Ectodermal cell (in vitro differentiated cells): ENCODE results near the gene MED17.

Source experiments
- H3K27ac ChIP-seq: 2 replicates; pipeline ENCODE4 v1.7.0; 2013; ENCODE audit warnings: mild to moderate bottlenecking, low read depth, low read length; ENCODE audit not compliant: insufficient read depth, poor library complexity, severe bottlenecking
- H3K27me3 ChIP-seq: 2 replicates; pipeline ENCODE4 v1.7.0; 2013; ENCODE audit warnings: mild to moderate bottlenecking, low read length; ENCODE audit not compliant: insufficient read depth, control insufficient read depth, poor library complexity, severe bottlenecking
- H3K36me3 ChIP-seq: one replicate; pipeline ENCODE4 v1.7.0; 2013; ENCODE audit warnings: low read length; ENCODE audit not compliant: control insufficient read depth, insufficient read depth
- H3K4me1 ChIP-seq: one replicate; pipeline ENCODE4 v1.7.0; 2013; ENCODE audit warnings: low read length; ENCODE audit not compliant: control insufficient read depth, insufficient read depth
- H3K4me3 ChIP-seq: 2 replicates; pipeline ENCODE4 v1.7.0; 2013; ENCODE audit warnings: low read depth, low read length, control low read depth; ENCODE audit not compliant: insufficient read depth
- H3K9me3 ChIP-seq: 2 replicates; pipeline ENCODE4 v1.7.0; 2013; ENCODE audit warnings: mild to moderate bottlenecking, low read length, moderate library complexity; ENCODE audit not compliant: control insufficient read depth
- WGBS, 2 experiments: methylation state at CpG; one replicate each; pipeline ENCODE4 v1.1.7; 2013; ENCODE audit warnings: missing lambda C conversion rate in 2 of 2; 5-methylcytosine and 5-hydroxymethylcytosine counted together

Gene MED17

DNA sequence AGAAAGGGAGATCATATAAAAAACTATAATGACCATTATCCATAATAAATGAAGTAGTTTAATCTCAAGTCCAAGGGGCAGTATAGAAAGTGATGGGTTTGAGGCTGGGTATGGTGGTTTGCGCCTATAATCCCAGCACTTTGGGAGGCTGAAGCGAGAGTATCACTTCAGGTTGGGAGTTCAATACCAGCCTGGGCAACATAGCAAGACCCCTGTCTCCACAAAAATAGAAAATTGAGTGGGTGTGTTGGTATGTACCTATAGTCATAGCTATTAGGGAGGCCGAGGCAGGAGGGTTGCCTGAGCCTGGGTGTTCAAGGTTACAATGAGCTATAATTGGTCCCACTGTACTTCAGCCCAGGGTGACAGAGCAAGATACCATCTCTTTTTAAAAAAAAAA is 23.9 kb downstream of the MED17 start:
- 93 to 94% methylated on average over 3 of the region's 3 CpGs for whole genome bisulfite sequencing, 2 experiments
- Histone ChIP-seq H3K4me1 (no peaks in the 10 kb centered on the region), H3K27ac (no peak overlapping the region), H3K4me3 (no peak overlapping the region), H3K36me3 (peaks cover 66% of the 10 kb centered on the region), H3K27me3 (no peaks in the 10 kb centered on the region), H3K9me3 (no peaks in the 10 kb centered on the region)

GRCh38 chr11:93813974-93814373 is 29.9 kb downstream of the MED17 start:
- Histone ChIP-seq H3K4me3 (no peak overlapping the region), H3K27me3 (no peaks in the 10 kb centered on the region), H3K27ac (no peak overlapping the region), H3K9me3 (no peaks in the 10 kb centered on the region), H3K36me3 (peaks cover 43% of the 10 kb centered on the region), H3K4me1 (peaks cover 13% of the 10 kb centered on the region)
- 95 to 97% methylated on average over 5 of the region's 5 CpGs for WGBS, 2 experiments

- H3K4me1 ChIP-seq = peaks cover 19% of the 10 kb centered on the region
- no peak overlapping the region for H3K4me3 ChIP-seq
- no peaks in the 10 kb centered on the region for H3K27me3 ChIP-seq
- H3K9me3 ChIP-seq = no peaks in the 10 kb centered on the region
- H3K27ac ChIP-seq = no peak overlapping the region
- H3K36me3 ChIP-seq = peaks cover 35% of the 10 kb centered on the region
- 92 to 94% methylated on average over 6 of the region's 6 CpGs for WGBS, 2 experiments
Measured at GRCh38 chr11:93814966-93815633, 31.0 kb downstream of the MED17 start.

DNA sequence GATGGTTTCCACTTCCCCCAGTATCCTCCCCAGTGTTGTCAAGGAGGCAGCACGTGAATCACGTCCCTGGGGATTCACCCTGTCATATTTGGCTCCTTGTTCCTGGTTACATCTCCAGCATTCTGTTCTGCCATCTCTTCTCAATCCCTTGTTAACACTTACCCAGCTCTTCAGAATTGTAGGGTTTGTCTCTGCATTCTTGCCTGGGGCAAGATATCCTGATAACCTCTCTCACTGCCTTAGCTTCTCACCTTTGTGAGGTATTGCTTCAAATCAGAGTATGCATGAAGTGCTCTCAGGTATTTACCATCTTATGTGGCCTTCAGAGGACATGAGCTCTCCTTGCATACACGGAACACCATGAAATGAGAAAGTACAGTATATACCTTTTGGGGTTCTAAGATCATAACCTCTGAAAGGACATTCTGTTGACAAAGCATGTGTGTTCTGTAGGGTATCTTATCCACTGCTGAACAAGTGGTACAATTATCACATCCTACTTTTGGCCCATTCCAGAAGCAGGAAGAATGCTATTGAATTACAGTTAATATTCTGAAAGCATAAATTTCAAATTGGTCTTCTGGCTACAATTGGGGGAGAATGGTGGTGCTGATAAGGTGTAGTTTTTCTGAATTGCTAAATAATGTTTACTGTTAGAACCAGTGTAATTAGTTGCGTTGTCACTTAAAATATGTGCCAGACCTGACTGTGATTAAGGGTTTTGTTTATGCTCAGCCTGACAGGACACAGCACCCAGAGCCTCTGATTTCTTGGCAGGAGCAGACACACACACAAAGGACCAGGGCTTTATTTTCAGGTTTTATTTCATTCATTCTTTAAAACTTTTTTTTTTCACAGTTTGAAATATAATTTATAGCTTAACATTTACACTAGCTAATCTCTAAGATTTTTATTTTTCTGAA is 33.6 kb downstream of the MED17 start:
- peaks cover 25% of the 10 kb centered on the region for H3K4me1 ChIP-seq
- WGBS, 2 experiments = 88 to 91% methylated on average over 4 of the region's 4 CpGs
- no peaks in the 10 kb centered on the region for H3K9me3 ChIP-seq
- peaks cover 13% of the 10 kb centered on the region for H3K36me3 ChIP-seq
- no peaks in the 10 kb centered on the region for H3K27me3 ChIP-seq
- no peak overlapping the region for H3K27ac ChIP-seq
- H3K4me3 ChIP-seq = no peak overlapping the region

GRCh38 chr11:93819966-93820695 is 36.0 kb downstream of the MED17 start:
- peaks cover 25% of the 10 kb centered on the region for H3K4me1 ChIP-seq
- H3K27me3 ChIP-seq = no peaks in the 10 kb centered on the region
- H3K4me3 ChIP-seq = no peak overlapping the region
- peaks cover 3% of the 10 kb centered on the region for H3K36me3 ChIP-seq
- WGBS, 2 experiments = 68 to 71% methylated on average over 8 of the region's 8 CpGs
- no peak overlapping the region for H3K27ac ChIP-seq
- no peaks in the 10 kb centered on the region for H3K9me3 ChIP-seq

DNA sequence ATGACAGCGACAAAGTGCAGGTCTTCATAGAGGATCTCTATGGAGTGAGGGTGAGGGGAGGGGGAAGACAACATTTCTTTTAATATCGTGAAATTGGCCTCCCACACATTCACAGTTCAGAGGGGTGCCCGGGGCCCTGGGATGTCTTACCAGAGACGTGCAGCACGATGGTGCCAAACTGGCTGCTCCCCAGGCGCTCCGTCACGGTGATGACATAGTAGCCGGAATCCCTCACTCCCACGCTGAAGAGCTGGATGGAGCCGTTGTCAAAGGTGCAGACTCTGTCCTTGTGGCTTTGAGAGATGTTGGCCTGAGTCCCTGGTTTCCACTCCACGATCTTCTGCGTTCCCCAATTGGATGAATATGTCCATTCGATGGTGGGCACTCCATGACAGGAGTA is 36.8 kb downstream of the MED17 start:
- Histone ChIP-seq H3K36me3 (peaks cover under 1% of the 10 kb centered on the region), H3K4me3 (no peak overlapping the region), H3K27me3 (no peaks in the 10 kb centered on the region), H3K9me3 (no peaks in the 10 kb centered on the region), H3K27ac (no peak overlapping the region), H3K4me1 (peaks cover 25% of the 10 kb centered on the region)
- 92 to 96% methylated on average over 14 of the region's 14 CpGs for WGBS, 2 experiments

DNA sequence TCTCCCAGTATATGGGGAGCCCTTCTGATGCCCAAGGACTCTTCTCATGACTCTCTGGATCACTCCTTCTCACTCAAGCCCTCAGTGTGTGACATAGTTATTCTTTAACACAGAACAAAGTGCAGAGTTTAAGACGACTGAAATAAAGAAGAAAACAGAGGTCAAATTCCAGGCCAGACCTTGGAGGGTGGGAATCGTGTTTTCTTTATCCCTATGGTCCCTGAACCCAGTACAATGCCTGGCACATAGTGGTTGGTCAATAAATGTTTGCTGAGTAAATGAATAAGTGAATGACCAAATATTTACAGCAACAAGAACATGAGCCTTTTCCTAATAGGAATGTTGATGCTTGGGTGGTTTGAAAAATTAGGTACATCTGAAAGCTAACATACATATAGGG is 37.5 kb downstream of the MED17 start:
- Histone ChIP-seq H3K4me3 (no peak overlapping the region), H3K36me3 (no peaks in the 10 kb centered on the region), H3K9me3 (no peaks in the 10 kb centered on the region), H3K27ac (no peak overlapping the region), H3K4me1 (peaks cover 25% of the 10 kb centered on the region), H3K27me3 (no peaks in the 10 kb centered on the region)
- 82 to 86% methylated on average over 2 of the region's 2 CpGs for WGBS, 2 experiments

DNA sequence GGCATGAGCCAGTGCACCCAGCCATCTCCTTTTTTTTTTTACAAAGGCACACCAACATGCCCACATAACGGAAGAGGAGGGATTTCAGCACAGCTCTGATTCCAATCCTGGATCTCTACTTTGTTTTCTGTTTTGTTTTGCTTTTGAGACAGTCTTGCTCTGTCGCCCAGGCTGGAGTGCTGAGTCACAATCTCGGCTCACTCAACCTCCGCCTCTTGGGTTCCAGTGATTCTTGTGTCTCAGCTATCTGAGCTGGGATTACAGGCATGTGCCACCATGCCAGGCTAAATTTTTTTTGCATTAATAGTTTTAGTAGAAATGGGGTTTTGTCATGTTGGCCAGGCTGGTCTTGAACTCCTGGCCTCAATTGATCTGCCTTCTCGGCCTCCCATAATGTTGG is 38.3 kb downstream of the MED17 start:
- no peaks in the 10 kb centered on the region for H3K27me3 ChIP-seq
- no peaks in the 10 kb centered on the region for H3K9me3 ChIP-seq
- WGBS, 2 experiments = 88 to 93% methylated on average over 5 of the region's 5 CpGs
- H3K4me1 ChIP-seq = peaks cover 25% of the 10 kb centered on the region
- no peak overlapping the region for H3K4me3 ChIP-seq
- no peak overlapping the region for H3K27ac ChIP-seq
- H3K36me3 ChIP-seq = no peaks in the 10 kb centered on the region

GRCh38 chr11:93823210-93823609 is 39.1 kb downstream of the MED17 start:
- Histone ChIP-seq H3K27ac (no peak overlapping the region), H3K4me3 (no peak overlapping the region), H3K4me1 (peaks cover 19% of the 10 kb centered on the region), H3K36me3 (no peaks in the 10 kb centered on the region), H3K9me3 (no peaks in the 10 kb centered on the region), H3K27me3 (no peaks in the 10 kb centered on the region)
- 95 to 96% methylated on average over 3 to 4 of the region's 4 CpGs for WGBS, 2 experiments

DNA sequence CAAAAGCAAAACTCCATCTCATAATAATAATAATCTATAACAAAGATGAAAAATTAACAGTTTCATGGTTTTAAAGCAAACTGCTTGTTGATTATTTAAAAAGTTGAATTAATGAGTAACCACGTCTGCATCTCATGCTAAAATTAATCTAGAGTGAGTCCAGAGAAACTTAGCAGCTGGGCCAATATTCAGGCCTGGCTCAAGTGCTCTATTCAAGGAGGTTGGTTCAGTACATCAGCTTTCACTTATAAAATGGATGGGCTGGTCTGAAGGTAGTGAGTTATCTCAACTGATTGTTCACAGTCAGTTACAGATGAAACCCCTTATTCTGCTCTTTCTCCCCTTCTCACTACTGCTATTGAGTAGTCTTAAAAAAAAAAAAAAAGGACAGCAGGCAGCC is 43.3 kb downstream of the MED17 start:
- Histone ChIP-seq H3K4me3 (no peak overlapping the region), H3K4me1 (no peaks in the 10 kb centered on the region), H3K27me3 (no peaks in the 10 kb centered on the region), H3K27ac (no peak overlapping the region), H3K9me3 (no peaks in the 10 kb centered on the region), H3K36me3 (no peaks in the 10 kb centered on the region)
- WGBS, 2 experiments = 94 to 100% methylated on average over 1 of the region's 1 CpG
